Epithelial cell of esophagus (primary cell): ENCODE data around the gene TMEM132C.

Experiments used
- DNase-seq: peaks from one replicate; pipeline ENCODE4 v3.0.0; 2010; ENCODE audit warnings: low read depth
- H3K4me3 ChIP-seq: 2 replicates; pipeline ENCODE4 v1.5.1; 2011; ENCODE audit warnings: mild to moderate bottlenecking, low read length, control low read depth
- TF ChIP-seq, protein P1 (sequence below): IDR thresholded peaks from 2 replicates; pipeline ENCODE4 v1.5.1; 2011; ENCODE audit warnings: low read depth, mild to moderate bottlenecking, low read length, control low read depth, inconsistent platforms; ENCODE audit not compliant: insufficient read depth; ENCODE audit errors: missing control alignments

TMEM132C gene

DNA sequence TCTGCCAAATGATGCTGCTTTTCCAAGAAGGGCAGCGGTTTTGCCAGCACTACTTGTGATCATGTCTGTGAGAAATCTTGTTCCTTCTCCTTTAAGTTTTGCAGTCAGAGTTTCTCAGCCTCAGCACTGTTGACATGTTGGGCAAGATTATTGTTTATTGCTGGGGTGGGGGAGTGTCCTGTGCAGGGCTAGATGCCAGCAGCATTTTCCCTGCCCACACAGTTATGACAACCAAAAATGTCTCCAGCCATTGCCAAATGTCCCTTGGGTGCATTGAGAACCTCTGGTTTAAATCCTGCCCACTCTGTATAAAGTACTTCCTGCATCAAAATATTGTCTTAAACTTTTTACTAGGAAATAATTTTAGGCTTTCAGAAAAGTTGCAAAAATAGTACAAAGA is 20.0 kb downstream of the TMEM132C start:
- TF ChIP-seq, protein P1, sequence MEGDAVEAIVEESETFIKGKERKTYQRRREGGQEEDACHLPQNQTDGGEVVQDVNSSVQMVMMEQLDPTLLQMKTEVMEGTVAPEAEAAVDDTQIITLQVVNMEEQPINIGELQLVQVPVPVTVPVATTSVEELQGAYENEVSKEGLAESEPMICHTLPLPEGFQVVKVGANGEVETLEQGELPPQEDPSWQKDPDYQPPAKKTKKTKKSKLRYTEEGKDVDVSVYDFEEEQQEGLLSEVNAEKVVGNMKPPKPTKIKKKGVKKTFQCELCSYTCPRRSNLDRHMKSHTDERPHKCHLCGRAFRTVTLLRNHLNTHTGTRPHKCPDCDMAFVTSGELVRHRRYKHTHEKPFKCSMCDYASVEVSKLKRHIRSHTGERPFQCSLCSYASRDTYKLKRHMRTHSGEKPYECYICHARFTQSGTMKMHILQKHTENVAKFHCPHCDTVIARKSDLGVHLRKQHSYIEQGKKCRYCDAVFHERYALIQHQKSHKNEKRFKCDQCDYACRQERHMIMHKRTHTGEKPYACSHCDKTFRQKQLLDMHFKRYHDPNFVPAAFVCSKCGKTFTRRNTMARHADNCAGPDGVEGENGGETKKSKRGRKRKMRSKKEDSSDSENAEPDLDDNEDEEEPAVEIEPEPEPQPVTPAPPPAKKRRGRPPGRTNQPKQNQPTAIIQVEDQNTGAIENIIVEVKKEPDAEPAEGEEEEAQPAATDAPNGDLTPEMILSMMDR: no peak
- DNase-seq: no peak
- H3K4me3 ChIP-seq: no peak overlapping the region

DNA sequence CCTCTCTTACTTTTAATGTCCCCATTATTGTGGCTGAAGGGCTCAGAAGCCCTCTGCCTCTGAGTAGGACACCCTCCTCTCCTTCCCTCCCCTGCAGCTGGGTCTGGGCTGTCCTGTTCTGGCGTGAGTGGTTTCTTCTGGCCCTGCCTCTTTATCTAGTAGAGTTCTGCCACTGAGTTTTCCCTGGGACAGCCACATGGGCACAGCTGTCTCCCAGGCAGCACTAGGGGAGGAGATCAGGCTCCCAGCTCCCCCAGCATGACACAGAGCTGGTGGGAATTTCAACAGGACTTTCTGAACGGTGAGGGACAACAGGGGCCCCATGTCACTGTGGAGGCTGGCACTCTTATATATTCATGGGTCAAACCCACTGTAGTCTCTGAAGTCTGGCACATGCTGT is 21.4 kb downstream of the TMEM132C start:
- TF ChIP-seq, protein P1: no peak
- H3K4me3 ChIP-seq: no peak overlapping the region
- no peak for DNase-seq

DNA sequence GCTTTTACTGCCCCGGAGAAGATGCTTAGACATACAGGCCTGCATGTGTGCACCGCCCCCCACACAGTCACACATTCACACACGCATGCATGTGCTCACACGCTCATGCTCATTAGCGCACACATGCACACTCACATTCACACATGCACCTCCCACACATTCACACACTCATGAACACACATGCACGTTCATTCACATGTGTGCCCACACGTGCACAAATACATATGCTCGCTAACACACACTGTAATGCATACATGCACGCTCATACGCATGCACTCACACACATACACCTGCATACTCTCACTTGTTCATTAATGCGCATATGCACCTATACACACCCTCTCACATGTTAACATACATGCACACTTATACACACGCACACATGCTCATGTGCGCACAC is 21.9 kb downstream of the TMEM132C start:
- DNase-seq: no peak
- H3K4me3 ChIP-seq: no peak overlapping the region
- TF ChIP-seq, protein P1: no peak

DNA sequence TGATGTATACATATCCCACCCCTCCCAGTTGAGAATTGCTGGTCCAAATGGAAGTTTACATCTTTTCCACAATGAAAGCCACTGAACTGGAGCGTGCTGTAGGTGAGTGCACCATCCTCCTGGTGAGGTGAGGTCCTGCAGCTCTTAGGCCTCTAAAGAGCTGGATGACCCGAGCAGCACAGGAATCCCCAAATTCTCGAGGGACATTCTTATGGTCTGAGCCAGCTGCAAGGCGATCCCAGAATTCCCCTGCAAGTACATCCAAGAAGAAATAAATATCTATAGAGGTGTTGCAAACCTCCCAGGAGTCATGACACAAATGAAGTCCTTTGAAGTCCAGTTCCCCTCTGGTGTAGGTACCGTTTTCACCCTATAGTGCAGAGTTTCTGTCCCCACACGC is 24.0 kb downstream of the TMEM132C start:
- TF ChIP-seq, protein P1: no peak
- H3K4me3 ChIP-seq: no peak overlapping the region
- no peak for DNase-seq

GRCh38 chr12:128298091-128298748 is 31.2 kb downstream of the TMEM132C start:
- TF ChIP-seq, protein P1: no peak
- no peak for DNase-seq
- no peak overlapping the region for H3K4me3 ChIP-seq

- no peak for DNase-seq
- TF ChIP-seq, protein P1: no peak
- no peak overlapping the region for H3K4me3 ChIP-seq
These were observed 38.4 kb downstream of the TMEM132C start for GRCh38 chr12:128305336-128305892.

GRCh38 chr12:128307791-128308190 is 40.8 kb downstream of the TMEM132C start:
- TF ChIP-seq, protein P1: no peak
- DNase-seq: no peak

More at GRCh38 chr12:128307791-128308190, 40.8 kb downstream of the TMEM132C start:
- H3K4me3 ChIP-seq: no peak overlapping the region
